Kasumi-1 (cell line): Measurements from ENCODE around the gene TVP23A.
"Not testable (repeated sequence)": the region's sequence is repeated elsewhere in the genome, so short reads cannot be mapped to it uniquely, and the experiment has no call there.

Experiments used
- DNase-seq, 2 experiments: peaks; one replicate each; lab custom pipeline; 2025; lab: John Stamatoyannopoulos, UW

The TVP23A gene

GRCh38 chr16:10791048-10791447 is 27.5 kb downstream of the TVP23A start:
- DNase-seq = no peak

- DNase-seq = not testable (repeated sequence)
These were observed 30.0 kb downstream of the TVP23A start for GRCh38 chr16:10788630-10789029.

- DNase-seq = no peak
These were observed 31.3 kb downstream of the TVP23A start for GRCh38 chr16:10787304-10787703.

- no peak for DNase-seq
These were observed 36.0 kb downstream of the TVP23A start for GRCh38 chr16:10782628-10783027.

- no peak for DNase-seq
These were observed 38.0 kb downstream of the TVP23A start for GRCh38 chr16:10780628-10781027.

GRCh38 chr16:10779908-10780307 is 38.7 kb downstream of the TVP23A start:
- DNase-seq = not testable (repeated sequence)

GRCh38 chr16:10777356-10777755 is 41.2 kb downstream of the TVP23A start:
- DNase-seq = no peak

GRCh38 chr16:10776923-10777322 is 41.7 kb downstream of the TVP23A start:
- not testable (repeated sequence) for DNase-seq

GRCh38 chr16:10776280-10776679 is 42.3 kb downstream of the TVP23A start:
- no peak for DNase-seq

GRCh38 chr16:10770907-10771306 is 47.7 kb downstream of the TVP23A start:
- peak; percentile 28 to 40 for DNase-seq

- no peak for DNase-seq
These were observed 49.2 kb downstream of the TVP23A start for GRCh38 chr16:10769381-10769780.

- DNase-seq = no peak
These were observed 51.5 kb downstream of the TVP23A start for GRCh38 chr16:10767127-10767526.

- DNase-seq = no peak
These were observed 52.8 kb downstream of the TVP23A start for GRCh38 chr16:10765772-10766171.

GRCh38 chr16:10763456-10763855 is 55.1 kb downstream of the TVP23A start:
- no peak for DNase-seq

- no peak for DNase-seq
These were observed 56.1 kb downstream of the TVP23A start for GRCh38 chr16:10762336-10763016.

- DNase-seq = no peak
These were observed 57.2 kb downstream of the TVP23A start for GRCh38 chr16:10761373-10761772.

GRCh38 chr16:10760858-10761257 is 57.7 kb downstream of the TVP23A start:
- no peak for DNase-seq

GRCh38 chr16:10756574-10756973 is 62.0 kb downstream of the TVP23A start:
- DNase-seq = peak in 1 of 2 experiments; percentile 0

GRCh38 chr16:10754941-10755340 is 63.7 kb downstream of the TVP23A start:
- no peak for DNase-seq

GRCh38 chr16:10753670-10754069 is 64.9 kb downstream of the TVP23A start:
- no peak for DNase-seq

GRCh38 chr16:10752843-10753523 is 65.6 kb downstream of the TVP23A start:
- DNase-seq = peak; percentile 34 to 48

- DNase-seq = no peak
These were observed 67.3 kb downstream of the TVP23A start for GRCh38 chr16:10751291-10751697.

- no peak for DNase-seq
These were observed 67.8 kb downstream of the TVP23A start for GRCh38 chr16:10750793-10751192.

- DNase-seq = no peak
These were observed 72.8 kb downstream of the TVP23A start for GRCh38 chr16:10745841-10746240.
